GM12874 (cell line): ENCODE measurements around the gene NHLRC1.

ENCODE experiments used
- TF ChIP-seq, protein P1 (sequence below): IDR thresholded peaks from 2 replicates; pipeline ENCODE4 v1.5.1; 2011; ENCODE audit warnings: low read depth, mild to moderate bottlenecking, control low read depth, low read length, moderate library complexity; ENCODE audit not compliant: insufficient read depth

NHLRC1 gene

GRCh38 chr6:18147616-18148015 is 25.1 kb upstream of the NHLRC1 start:
- TF ChIP-seq, protein P1, sequence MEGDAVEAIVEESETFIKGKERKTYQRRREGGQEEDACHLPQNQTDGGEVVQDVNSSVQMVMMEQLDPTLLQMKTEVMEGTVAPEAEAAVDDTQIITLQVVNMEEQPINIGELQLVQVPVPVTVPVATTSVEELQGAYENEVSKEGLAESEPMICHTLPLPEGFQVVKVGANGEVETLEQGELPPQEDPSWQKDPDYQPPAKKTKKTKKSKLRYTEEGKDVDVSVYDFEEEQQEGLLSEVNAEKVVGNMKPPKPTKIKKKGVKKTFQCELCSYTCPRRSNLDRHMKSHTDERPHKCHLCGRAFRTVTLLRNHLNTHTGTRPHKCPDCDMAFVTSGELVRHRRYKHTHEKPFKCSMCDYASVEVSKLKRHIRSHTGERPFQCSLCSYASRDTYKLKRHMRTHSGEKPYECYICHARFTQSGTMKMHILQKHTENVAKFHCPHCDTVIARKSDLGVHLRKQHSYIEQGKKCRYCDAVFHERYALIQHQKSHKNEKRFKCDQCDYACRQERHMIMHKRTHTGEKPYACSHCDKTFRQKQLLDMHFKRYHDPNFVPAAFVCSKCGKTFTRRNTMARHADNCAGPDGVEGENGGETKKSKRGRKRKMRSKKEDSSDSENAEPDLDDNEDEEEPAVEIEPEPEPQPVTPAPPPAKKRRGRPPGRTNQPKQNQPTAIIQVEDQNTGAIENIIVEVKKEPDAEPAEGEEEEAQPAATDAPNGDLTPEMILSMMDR = no peak

- TF ChIP-seq, protein P1 = no peak
These were observed 24.7 kb upstream of the NHLRC1 start for GRCh38 chr6:18147160-18147559.

- TF ChIP-seq, protein P1 = no peak
These were observed 20.0 kb upstream of the NHLRC1 start for GRCh38 chr6:18142591-18142861.

DNA sequence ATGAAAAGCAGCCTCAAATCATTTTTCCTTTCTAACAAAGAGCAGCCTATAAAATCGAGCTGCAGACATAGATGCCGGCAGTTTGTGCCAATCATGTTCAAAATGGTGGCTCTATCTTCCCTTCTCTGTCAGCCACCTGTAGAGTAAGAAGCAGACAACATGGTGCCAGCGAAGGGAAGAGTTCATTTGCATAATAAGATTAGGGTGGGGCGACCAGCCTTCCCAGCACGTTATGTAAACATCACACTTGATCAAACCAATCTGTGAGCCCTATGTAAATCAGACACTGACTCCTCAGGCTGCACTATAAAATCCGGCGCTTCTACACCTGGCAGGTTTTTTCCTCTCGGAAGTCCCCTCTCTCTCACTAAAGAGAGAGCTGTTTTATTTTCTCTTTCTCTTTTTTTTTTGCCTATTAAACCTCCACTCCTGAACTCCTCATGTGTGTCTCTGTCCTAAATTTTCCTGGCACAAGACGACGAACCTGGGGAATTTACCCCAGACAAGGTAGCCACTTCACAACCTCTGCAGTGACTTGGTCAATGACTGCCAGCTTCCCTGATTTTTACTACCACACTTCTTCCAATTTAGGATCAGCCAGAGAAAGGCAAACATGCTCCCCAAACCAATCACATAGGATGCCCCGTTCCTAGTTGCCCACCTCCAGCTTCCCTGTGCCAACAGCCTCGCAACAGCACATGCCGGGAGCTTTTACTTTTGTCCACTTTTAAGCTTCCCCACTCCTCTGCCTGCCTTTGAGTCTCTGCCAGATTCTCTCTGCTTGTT is 19.5 kb upstream of the NHLRC1 start:
- TF ChIP-seq, protein P1 = no peak

DNA sequence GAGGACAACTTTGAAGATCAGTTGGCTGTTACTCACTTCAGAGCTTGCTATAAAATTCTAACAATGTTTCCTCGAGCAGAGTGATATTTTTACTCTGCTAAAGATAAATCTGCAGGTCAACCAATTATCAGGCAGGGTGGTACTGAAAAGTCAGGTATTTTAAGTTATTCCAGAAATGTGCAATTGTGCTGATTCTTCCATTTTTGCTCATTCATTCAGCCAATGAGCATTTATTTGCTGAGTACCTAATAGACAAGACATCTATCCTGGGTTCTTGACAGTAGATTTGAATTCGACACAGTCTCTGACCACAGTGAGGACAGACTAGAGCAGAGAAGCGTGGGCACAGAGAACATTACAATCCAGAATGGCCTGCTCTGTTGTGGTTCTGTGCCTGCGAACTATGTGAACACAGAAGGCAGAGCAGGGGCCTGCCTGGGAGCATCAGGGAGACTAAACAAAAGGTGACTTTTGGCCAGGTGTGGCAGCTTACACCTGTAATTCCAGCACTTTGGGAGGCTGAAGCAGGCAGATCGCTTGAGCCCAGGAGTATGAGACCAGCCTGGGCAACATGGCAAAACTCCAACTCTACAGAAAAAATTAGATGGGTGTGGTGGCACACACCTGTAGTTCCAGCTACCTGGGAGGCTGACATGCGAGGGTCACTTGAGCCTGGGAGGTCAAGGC is 17.6 kb upstream of the NHLRC1 start:
- TF ChIP-seq, protein P1 = no peak

DNA sequence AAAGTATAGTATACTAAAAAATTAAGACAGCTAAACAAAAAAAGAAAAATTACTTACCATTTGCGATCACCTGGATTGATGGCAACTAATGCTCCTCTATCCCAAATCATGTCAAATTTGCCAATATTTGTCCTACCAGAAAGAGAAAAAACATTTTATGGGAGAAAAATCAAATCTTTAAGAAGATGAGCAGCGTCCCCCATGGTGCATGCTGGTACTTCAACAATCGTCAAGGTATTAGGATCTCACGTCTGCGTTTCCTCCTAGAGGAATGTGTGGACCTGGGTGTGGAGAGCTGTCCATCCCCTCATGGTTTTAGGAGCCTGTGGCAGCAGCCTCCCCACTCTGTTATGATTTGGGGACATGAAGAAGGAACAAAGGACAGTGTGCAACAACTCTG is 16.4 kb upstream of the NHLRC1 start:
- TF ChIP-seq, protein P1 = no peak

GRCh38 chr6:18136260-18136659 is 13.8 kb upstream of the NHLRC1 start:
- TF ChIP-seq, protein P1 = no peak
